ENCODE results near the gene MXRA8. TPM values are rescaled to one million over a fixed set of nuclear protein-coding genes. Genes with fewer than 3 reads are reported as not detected.
"Not testable (repeated sequence)": the region's sequence is repeated elsewhere in the genome, so short reads cannot be mapped to it uniquely, and the experiment has no call there.

MXRA8 gene
- polyA plus RNA-seq, 3 donors, result 193 to 231 (median 215) TPM

DNA sequence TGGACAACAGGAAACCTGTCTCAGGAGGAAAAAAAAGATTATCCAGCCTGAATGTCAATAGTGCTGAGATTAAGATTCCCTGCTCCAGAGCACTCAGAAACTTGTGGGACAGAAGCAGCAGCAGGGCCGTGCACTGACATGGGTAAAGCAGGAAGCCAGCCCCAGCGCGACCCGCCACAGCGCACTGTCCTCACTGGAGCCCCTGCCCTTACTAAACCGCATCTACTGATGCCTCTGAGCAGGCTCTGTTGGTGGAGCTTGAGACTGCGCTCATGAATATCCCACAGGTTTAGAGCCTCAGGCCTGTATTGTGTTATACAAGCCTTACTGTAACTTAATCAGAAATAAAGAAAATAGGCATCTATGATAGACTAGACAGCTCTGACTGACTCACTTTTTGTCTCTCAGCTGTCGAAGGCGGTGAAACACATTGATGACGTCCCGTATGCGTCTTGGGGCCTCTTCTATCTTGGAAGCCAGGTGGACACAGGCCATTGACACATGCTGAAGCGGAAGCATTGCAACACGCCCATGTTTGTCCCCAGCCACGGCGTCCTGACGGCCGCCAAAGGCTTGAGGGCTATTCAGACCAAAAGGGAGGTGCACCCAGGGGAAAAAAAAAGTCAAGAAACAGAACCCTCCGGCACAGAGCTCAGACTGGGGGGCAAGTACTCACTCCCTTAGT is 39.6 kb upstream of the MXRA8 start:
- DNase-seq, result no peak

DNA sequence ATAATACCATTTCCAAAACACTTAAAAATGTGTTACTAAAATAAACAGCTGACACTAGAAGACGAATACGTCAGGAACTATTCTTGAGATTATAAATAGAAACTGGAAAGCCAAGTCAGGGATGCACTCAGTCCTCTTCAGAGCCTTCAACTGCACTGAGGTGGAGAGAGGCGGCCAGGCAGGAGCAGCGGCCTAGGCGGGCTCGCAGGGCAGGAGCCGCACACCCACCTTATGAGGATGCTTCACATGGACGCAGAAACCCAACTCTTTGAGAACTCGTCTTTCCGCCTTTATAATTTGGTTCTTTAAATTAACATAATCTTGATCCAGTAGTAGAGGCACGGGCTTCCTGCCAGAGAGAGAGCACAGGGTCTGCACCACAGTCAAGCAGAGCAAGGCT is 36.8 kb upstream of the MXRA8 start:
- no peak for DNase-seq

DNA sequence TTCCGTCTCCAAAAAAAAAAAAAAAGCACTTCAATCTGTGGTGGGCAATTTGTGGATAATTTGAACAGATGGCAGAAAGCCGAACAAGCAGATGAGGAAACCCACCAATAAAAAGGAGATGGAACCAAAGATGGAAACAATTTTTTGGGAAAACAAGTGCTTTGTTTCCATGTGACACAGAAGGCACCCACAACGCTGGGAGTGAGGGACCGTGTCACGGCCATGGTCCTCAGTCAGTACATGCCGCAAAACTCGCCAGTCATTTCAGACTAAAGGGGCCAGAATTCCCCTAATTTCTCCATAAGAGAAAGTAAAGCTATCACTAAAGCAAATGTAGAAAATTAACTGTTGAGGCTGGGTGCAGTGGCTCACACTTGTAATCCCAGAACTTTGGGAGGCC is 35.8 kb upstream of the MXRA8 start:
- no peak for DNase-seq

DNA sequence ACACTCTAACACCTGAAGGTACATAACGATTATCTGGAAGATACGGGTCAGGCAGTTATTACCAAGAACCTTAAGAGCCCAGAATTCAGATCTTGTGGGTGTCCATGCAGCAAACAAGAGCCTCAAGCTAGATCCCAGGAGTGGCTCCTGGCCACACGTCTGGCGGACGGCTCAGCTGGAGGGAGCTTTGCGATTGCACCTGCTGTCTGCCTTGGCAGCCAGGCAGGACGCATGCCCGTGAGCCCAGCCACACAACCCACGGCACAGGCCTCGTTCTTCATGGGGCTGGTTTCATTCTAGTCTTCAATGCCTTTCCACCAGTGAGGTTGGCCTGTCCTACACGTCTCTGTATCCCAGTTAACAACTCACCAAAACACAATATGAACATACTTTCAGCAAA is 35.1 kb upstream of the MXRA8 start:
- DNase-seq, result no peak

DNA sequence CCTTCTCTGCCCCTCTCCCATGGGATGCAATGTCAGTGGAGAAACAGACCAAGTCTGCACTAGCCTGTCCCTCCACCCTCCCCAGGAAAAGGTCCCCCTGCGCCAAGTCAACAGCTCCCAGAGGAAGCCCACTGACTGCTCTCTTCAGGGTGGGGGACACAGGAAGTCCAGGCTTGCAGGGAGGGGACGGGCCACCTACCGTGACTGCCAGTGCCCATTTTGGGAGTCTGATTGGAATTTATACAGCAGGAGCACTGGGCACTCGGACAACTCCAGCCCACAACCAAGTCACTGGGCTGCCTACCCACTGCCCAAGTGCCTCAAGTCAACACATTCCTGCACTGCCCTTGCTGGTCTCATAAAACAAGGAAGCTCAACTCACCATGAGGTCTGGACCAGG is 34.7 kb upstream of the MXRA8 start:
- DNase-seq, result no peak

DNA sequence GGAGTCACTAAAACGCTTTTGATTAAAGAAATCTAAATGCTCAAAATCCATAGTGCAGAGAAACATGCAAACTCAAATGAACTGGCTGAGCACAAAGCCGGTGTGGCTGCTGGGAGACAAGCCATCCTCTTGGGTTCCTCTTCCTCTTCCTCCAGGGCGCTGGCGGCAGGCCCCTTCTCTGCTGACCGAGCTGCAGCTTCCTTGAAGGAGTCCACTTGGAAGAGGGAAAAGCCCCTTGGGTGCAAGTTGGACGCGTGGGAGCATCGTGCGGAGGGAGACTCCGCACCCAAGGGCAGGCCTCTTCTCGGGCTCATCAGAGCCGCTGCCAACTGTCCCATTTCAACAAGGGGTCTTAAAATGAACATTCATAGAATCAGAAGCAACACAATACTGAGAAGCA is 32.9 kb upstream of the MXRA8 start:
- no peak for DNase-seq

DNA sequence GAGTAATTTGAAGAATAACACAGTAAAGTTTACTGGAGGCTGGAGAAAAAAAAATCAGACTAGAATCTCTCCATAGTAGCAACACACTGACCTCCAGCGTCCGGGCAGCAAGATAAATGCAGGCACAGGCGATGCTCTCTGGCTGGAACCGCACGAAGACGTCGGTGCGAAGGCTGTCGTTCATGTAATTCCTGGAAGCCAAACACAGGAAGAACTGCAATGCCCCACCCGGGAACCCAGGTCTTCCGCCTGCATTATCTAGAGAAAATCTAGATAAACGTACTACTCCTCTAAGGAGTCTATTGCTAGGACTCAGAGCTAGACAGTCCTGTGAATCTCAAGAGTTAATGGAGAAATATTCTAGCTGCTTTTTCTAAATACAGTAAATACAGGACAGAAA is 32.3 kb upstream of the MXRA8 start:
- no peak for DNase-seq

DNA sequence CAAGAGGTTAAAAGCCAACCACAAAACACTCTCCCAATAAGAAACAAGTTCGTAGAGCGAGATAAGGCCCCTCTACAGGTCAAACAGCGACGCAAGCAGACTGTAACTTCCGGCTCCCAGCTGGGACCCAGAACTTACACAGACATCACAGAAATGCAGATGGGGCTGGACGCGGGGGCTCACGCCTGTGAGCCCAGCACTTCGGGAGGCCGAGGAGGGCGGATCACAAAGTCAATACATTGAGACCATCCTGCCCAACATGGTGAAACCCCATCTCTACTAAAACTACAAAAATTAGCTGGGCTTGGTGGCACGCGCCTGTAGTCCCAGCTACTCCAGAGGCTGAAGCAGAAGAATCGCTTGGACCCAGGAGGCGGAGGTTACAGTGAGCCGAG is 29.7 kb upstream of the MXRA8 start:
- no peak for DNase-seq

DNA sequence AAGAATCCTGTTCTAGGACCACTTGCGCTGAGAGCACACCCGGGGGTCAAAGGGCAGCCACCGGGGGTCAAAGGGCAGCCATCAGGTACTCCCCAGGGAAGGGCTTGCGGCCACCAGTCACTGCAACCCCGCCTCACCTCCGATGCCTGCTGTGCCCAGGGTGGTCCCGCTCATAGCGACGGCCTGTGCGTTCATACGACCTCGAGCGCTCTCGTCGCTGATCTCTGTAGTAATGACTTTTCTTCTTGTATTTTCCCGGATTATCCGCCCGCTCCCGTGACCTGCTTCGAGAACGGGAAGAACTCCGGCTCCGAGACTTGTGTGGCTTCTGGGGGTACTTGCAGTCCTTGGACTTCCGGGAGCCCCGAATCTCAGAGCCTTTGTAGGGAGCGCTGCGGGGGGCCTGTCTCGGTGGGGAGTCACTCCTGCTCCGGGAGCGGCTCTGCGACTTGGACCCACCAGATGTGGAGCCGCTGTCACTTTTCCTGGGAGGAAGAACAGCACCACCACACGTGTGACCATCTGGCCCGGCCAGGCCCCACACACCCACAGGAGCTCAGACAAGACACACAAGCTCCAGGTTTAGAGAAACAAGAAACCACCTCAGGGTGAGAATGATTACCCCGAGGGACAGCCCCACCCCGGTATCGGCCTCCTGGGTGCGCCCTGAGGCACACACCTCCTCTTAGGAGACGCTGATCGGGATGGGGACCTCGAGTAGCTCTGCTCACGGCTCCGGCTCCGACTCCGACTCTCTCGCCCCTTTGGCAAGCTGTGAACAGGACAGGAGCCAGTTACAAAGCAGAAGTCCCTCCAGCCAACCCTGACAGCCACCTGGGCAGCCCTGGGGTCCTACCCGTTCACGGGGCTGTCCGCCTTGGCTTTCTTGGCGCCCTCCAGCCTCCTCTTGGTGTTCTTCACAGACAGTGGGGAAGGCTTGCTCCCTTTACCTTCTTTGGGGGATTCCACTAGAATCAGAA is 29.0 kb upstream of the MXRA8 start:
- DNase-seq, result no peak

DNA sequence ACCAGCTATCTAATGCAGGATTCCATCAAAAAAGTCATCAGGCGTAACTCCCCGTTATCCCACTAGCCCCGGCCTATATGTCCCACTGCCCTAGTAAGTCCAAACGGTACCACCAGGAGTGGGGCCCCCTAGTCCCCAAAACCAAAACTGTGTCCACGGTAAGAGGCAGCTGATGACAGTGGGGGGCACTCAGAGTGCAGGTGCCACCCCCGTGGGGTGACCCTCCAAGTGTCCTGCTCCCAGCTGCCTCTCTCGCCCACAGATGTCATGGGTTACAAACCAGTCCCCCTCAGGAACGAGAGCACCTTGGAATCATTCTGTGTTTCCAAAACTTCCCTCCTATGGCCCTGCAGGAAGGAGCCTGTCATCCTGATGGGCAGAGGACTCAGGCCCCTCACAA is 27.6 kb upstream of the MXRA8 start:
- DNase-seq, result no peak

DNA sequence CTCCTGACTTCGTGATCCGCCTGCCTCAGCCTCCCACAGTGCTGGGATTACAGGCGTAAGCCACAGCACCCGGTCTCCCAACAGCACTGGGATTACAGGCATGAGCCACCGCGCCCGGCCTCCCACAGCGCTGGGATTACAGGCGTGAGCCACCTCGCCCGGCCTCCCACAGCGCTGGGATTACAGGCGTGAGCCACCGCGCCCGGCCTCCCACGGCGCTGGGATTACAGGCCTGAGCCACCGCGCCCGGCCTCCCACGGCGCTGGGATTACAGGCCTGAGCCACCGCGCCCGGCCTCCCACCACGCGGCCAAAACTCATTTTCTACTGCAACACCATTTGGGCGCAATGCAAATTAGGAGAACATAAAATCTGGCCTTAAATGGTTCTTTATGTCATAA is 27.0 kb upstream of the MXRA8 start:
- not testable (repeated sequence) for DNase-seq

DNA sequence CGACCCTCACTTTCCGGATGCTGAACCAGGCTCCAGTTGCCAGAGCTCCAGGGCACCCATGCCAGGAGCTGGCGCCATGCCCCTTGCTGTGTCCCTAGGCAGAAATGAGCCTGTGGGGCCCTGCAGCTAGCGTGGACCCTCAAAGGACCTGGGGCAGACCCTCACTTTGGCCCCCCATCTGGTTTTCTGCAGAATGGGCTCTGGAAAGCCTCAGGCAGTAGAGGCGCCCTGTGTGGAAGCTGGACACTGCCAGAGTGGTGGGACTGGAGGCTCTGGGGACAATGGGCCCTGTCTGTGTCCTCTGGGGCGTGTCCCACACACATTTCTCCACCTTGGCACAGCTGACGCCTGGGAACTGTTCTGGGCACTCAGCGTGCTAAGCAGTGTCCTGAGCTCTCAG is 22.9 kb upstream of the MXRA8 start:
- DNase-seq, result no peak

DNA sequence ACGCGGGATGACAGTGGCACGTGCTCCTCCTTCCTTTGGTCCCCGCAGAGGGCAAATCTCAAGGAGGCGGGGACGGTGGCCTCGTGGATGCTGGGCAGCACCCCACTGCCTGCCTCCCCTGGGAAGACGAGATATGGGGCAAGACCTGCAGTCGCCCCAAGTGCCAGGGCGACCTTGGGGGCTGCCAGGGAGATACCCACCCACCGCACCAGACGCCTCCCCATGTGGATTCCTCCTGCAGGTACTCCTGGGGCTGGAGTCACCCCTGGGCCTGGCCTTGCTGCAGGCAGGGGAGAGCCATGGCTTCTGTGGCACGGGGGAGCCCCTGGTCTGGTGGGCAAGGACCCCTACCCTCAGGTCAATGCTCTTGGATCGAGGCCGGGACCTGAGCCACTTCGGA is 22.5 kb upstream of the MXRA8 start:
- no peak for DNase-seq

DNA sequence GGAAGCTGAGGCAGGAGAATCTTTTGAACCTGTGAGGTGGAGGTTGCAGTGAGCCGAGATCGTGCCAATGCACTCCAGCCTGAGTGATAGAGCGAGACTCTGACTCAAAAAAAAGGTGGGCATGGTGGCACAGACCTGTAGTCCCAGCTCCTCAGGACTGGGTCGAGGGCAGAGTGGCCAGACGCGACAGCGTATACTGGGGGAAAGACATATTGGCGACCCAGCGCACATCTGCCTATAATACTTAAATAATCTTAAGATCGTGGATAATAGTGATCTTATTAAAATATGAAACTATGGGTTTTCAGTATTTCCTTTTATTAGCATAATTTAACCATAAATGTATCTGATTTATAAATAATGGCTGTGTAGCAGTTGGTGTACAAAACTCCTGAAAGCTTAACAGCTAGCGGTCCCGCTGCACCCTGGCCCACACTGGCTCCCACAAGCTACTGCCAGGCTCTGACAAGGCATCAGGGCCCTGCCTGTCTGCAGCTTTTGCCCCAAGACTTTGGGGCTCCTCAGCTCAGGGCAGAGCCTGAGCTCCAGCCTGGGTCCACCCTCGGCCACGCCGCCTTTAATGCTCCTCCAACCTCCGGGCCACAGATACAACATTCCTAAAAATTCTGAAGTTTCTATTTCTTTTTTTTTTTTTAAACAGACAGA is 19.3 kb upstream of the MXRA8 start:
- DNase-seq, result no peak

DNA sequence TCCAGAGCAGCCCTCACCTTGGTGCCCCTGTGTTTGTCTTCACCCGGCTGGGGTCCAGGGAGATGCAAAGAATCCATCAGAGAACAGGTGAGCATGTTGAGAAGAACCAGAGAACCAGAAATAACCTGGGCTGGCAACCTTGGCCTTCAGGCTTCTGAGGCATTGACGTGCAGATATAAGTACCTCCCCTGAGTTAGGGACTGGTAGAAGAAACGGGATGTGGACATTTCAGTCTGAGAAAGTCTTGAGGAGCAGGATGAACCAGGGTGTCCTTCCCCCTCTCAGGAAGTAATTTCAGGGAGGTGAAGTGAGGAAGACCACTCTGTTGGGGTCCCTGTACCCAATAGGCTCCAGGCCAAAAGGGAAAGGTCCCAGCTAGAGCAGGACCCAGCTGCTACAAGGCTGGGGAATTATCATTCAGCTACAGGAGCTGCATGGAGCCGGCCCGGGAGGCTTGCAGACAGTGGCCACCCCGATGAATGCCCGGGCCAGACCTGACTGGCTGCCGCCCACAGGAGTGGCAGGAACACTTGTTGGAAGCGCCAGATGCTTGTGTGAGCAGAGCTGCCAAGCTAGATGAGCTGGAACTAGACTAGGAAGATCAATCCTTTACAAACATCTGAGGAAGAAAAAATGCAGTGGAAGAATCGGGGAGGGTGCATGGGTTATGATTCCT is 18.3 kb upstream of the MXRA8 start:
- DNase-seq, result no peak

DNA sequence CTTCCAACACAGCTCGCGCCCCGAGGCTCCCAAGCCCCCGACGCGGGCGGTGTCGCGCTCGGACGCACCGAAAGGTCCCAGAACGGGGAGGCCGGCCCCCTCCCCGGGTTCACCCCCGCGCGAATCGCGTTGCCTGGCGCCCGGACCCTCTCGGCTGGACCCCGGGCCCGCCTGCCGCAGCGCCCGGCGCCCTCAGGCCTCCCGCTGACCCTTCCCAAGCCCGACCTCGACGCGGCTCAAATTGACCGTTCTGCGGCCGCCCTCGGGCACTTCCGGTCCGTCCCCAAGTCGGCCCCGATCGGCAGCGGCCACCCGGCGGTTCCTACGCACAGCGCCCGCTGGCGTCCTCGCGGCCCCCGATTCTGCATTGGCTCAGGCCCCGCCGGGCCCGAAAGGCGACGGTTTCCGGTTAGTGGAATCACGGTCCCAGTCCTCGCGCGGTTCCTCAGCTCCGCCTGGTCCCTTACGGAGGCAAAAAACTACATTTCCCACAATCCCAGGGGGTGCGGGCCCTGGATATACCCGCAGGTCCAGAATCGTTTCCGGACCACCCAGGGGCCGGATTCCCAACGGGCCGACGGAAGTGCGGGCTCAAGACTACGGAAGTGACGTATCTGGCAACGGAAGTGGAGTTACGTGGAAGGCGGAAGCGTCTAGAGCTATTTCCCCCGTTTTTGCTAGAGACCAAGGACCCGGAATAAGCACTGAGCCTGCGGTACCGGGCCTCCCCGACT is 16.7 kb upstream of the MXRA8 start, which contains the start of gene AURKAIP1:
Gene AURKAIP1, minus strand, starts transcription at position 279 of the 734 bp plus-strand sequence. CDS start 451 bp downstream, outside the sequence.
- peak; percentile 100 for DNase-seq

DNA sequence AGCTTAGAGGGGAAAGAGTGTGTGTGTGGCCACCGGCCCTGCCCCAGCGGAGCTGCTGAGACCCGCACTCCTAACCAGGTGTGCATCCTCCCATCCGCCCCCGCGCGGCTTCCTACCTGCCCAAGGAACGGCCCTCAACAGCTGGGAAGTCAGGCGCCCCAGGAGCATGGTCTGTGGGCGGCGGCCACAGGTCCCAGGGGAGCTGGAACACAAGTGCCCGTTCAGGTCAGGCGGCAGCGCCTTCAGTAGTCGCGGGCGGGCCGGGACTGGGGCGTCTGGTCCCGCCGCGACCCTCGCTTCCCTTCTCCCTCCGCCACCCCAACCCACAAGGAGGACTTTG is 16.2 kb upstream of the MXRA8 start:
- DNase-seq, result no peak

DNA sequence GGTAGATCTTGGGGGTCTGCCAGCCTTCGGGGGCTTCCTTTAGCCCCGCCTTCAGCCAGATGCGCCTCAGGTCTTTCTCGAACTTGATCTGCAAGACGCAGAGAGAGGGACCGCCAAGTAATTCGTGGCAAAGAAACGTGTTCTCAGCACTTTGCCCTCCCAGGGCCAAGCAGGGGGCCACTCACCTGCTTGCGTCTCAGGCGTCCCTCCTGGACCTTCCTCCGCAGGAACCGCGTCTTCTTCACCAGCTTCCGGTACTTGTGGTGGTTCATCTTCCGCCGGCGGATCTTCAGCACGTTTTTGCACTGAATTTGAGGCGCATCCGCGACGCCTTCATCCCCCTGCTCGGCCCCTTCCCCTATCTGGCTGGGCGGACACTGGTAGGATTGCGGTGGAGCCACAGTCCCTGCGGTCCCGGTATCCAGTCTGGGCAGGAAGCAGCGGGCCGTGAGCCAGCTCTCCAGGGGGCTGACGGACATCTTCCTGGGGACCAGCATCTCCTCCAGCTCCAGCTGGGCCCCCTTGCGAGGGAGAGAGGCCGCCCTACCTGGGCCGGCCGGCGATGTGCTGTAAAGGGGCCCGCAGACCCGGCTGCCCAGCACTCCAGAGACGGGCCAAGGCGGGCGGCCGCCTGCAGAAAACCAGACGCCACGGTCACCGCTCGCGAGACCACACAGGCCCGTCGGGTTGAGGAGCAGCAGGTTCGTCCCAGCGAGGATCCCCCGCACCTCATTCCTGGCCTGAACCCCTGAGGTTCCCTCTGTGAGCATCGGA is 15.6 kb upstream of the MXRA8 start:
- no peak for DNase-seq

DNA sequence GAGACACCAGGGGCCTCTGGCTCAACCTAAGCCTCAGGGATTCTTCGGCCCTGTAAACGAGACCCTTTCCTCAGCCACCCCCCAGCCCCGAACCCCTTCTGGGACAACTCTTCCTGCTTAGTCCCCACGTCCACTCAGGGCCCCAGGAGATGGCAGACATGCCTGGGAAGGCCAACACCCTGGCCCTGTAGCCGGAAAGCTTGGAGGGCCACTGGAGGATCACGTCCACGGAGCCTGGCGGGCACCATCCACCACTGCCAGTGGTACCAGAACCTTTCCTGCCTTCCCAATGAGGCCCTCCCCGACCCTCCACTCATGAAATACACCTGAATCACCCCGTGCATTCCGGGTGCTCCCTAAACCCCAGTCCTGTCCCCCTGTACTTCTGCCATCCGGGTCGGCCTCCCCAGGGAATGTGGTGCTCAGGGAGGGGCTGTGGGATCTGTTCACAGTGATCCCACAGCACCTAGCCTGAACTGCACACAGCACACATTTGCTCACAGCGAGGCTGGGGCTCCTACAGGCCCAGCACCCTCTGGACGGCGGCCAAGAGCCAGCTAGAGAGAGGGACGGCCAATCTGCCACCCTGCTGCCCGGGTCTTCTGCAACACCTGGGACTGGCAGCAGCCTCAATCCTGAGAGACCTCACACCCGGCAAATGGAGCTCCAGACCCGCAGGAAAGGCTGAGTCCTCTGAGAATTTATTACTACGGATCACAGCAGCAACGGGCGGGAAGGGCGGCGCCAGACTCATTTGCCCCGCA is 14.9 kb upstream of the MXRA8 start:
- no peak for DNase-seq
